Glutamatergic neuron (in vitro differentiated cells): ENCODE data around the gene CELF1. TPM values are rescaled to one million over a fixed set of nuclear protein-coding genes. Genes with fewer than 3 reads are reported as not detected.
"Not testable (repeated sequence)": the region's sequence is repeated elsewhere in the genome, so short reads cannot be mapped to it uniquely, and the experiment has no call there.

Experiments
- DNase-seq: peaks from one replicate; pipeline ENCODE4 v3.0.0; 2022
- H3K27ac Mint-ChIP-seq: one replicate; pipeline ENCODE4 v1.8.0; 2020; ENCODE audit warnings: mild to moderate bottlenecking, mixed read lengths, inconsistent platforms; ENCODE audit not compliant: unreplicated experiment
- H3K27me3 Mint-ChIP-seq: one replicate; pipeline ENCODE4 v1.8.0; 2020; ENCODE audit warnings: mild to moderate bottlenecking, moderate library complexity, mixed read lengths, inconsistent platforms; ENCODE audit not compliant: unreplicated experiment
- H3K36me3 Mint-ChIP-seq: one replicate; pipeline ENCODE4 v1.8.0; 2020; ENCODE audit warnings: mild to moderate bottlenecking, mixed read lengths, inconsistent platforms; ENCODE audit not compliant: unreplicated experiment
- H3K4me1 Mint-ChIP-seq: one replicate; pipeline ENCODE4 v1.8.0; 2020; ENCODE audit warnings: mild to moderate bottlenecking, low read depth, mixed read lengths, inconsistent platforms; ENCODE audit not compliant: unreplicated experiment
- H3K4me3 Mint-ChIP-seq: one replicate; pipeline ENCODE4 v1.8.0; 2020; ENCODE audit warnings: mild to moderate bottlenecking, mixed read lengths, inconsistent platforms; ENCODE audit not compliant: unreplicated experiment
- H3K9me3 Mint-ChIP-seq: one replicate; pipeline ENCODE4 v1.8.0; 2020; ENCODE audit warnings: mild to moderate bottlenecking, moderate library complexity, mixed read lengths, inconsistent platforms; ENCODE audit not compliant: unreplicated experiment
- total RNA-seq: library from RNA; stranded (reverse); fragmentation: NEBNext Ultra II Directional; extraction: Animal tissue kit (Norgen Biotek cat#: 25700); gene quantifications from one replicate; pipeline ENCODE4 v1.2.1, GENCODE V29; 2021; ENCODE audit not compliant: unreplicated experiment
- TF ChIP-seq, protein P1 (sequence below): fragments of 200-600 bp; sonication (generic); IDR thresholded peaks from one replicate; pipeline ENCODE4 v1.5.0; 2021; ENCODE audit not compliant: partially characterized antibody, unreplicated experiment

CELF1 gene
- total RNA-seq, 1 donor from 2014 or later, result 261 TPM

DNA sequence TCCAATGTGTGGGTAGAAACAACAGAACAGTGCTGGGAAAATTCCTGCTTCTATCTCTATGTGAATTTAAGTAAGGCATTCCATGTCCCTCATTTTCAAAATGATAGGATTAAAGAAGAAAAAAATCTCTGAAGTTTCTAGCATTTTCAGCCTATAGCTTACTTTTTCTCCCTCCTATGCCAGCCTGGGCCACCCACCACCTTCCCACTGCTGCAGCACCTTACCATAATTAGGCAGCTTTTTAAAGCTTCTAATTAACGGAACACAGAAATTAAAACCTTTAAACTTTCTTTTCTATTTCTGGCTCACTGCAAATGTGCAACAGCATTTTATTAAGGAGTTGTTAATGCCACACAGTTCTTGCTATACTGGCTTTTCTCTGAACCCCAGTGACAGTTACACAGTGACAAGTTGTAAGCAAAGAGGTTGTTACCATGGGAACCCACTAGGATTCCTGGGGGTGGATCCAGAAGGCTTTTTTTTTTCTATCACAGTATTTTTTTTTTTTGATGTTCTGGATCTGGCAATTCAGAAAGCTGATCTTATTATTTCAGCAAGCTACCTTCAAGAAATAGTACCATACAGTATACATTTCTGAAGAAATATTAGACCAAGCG lies 20.2 kb downstream of the CELF1 start:
- H3K4me1 Mint-ChIP-seq, result peaks cover 23% of the 10 kb centered on the region
- no peak overlapping the region for H3K27ac Mint-ChIP-seq
- no peaks in the 10 kb centered on the region for H3K36me3 Mint-ChIP-seq
- TF ChIP-seq, protein P1, sequence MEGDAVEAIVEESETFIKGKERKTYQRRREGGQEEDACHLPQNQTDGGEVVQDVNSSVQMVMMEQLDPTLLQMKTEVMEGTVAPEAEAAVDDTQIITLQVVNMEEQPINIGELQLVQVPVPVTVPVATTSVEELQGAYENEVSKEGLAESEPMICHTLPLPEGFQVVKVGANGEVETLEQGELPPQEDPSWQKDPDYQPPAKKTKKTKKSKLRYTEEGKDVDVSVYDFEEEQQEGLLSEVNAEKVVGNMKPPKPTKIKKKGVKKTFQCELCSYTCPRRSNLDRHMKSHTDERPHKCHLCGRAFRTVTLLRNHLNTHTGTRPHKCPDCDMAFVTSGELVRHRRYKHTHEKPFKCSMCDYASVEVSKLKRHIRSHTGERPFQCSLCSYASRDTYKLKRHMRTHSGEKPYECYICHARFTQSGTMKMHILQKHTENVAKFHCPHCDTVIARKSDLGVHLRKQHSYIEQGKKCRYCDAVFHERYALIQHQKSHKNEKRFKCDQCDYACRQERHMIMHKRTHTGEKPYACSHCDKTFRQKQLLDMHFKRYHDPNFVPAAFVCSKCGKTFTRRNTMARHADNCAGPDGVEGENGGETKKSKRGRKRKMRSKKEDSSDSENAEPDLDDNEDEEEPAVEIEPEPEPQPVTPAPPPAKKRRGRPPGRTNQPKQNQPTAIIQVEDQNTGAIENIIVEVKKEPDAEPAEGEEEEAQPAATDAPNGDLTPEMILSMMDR, result no peak
- no peak overlapping the region for H3K4me3 Mint-ChIP-seq
- H3K27me3 Mint-ChIP-seq, result peaks cover 2% of the 10 kb centered on the region
- DNase-seq, result no peak
- H3K9me3 Mint-ChIP-seq, result peaks cover 3% of the 10 kb centered on the region

DNA sequence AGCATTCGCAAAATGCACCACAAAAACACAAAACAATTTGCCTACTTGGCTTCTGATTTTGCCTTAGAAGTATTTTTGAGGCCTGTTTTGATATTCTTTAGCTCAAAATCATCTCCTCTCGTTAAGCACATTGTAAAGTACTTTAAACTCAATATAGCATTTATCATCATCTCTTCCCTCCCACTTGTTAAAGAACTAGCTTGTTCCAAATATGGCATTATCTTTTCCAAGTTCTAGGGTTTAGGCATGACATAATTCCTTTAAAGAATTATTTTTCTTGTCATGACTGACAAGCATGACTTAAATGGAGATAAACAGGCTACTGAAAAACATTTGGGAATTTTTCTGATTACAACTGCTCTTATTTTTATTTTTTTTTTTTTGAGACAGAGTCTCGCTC lies 21.3 kb downstream of the CELF1 start:
- Mint-ChIP-seq H3K9me3 (peaks cover 3% of the 10 kb centered on the region), H3K4me1 (peaks cover 23% of the 10 kb centered on the region), H3K4me3 (peak overlapping the region; percentile 55), H3K36me3 (no peaks in the 10 kb centered on the region), H3K27ac (no peak overlapping the region), H3K27me3 (peaks cover 2% of the 10 kb centered on the region)
- DNase-seq, result no peak
- TF ChIP-seq, protein P1, result no peak

DNA sequence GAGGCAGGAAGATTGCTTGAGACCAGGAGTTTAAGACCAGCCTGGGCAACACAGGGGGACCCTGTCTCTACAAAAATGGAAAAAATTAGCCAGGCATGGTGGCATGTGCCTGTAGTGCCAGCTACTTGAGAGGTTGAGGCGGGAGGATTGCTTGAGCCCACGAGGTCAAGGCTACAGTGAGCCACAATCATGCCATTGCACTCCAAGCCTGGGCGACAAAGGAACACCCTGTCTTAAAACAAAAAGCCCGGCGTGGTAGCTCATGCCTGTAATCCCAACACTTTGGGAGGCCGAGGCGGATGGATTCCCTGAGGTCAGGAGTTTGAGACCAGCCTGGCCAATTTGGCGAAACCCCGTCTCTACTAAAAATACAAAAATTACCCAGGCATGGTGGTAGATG lies 22.2 kb downstream of the CELF1 start:
- H3K4me3 Mint-ChIP-seq, H3K36me3 Mint-ChIP-seq, H3K9me3 Mint-ChIP-seq, DNase-seq, H3K27me3 Mint-ChIP-seq: not testable (repeated sequence)
- Mint-ChIP-seq H3K4me1 (peaks cover 24% of the 10 kb centered on the region), H3K27ac (peak overlapping the region; percentile 80)

DNA sequence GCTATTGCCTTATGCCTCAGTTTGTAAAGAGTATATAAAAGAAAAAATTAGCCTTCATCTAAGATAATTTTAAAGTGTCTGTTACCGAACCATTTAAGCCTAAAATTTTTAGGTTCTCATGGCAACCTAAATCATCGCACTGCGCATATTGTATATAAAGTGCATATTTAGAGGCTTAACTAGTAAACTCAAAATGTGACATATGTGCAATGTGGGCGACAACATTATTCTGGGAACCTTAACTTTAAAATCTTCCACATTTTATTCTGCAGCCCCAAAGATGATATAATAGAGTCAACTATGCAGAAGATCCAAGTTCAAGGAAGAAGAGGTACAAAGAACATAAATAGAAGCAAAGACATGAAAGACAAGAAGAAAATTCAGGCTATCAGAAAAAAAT lies 23.0 kb downstream of the CELF1 start:
- no peak overlapping the region for H3K4me3 Mint-ChIP-seq
- H3K4me1 Mint-ChIP-seq, result peaks cover 27% of the 10 kb centered on the region
- peaks cover 3% of the 10 kb centered on the region for H3K9me3 Mint-ChIP-seq
- TF ChIP-seq, protein P1, result no peak
- peak overlapping the region; percentile 80 for H3K27ac Mint-ChIP-seq
- DNase-seq, result no peak
- no peaks in the 10 kb centered on the region for H3K36me3 Mint-ChIP-seq
- H3K27me3 Mint-ChIP-seq, result no peaks in the 10 kb centered on the region

DNA sequence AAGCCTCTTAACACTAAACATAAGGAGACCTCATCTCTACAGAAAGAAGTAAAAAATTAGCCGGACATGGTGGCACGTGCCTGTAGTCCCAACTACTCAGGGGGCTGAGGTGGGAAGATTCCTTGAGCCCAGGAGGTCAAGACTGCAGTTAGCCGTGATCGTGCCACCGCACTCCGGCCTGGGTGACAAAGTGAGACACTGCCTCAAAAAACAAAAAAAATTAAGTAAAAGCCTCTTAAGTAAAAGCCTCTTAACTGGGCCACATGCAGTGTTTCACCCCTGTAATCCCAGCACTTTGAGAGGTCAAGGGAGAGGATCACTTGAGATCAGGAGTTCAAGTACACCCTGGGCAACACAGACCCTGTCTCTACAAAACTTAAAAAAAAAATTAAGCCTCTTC lies 25.7 kb downstream of the CELF1 start:
- no peak overlapping the region for H3K27ac Mint-ChIP-seq
- no peak for DNase-seq
- no peaks in the 10 kb centered on the region for H3K36me3 Mint-ChIP-seq
- H3K27me3 Mint-ChIP-seq, result peaks cover 3% of the 10 kb centered on the region
- H3K9me3 Mint-ChIP-seq, result peaks cover 7% of the 10 kb centered on the region
- peaks cover 33% of the 10 kb centered on the region for H3K4me1 Mint-ChIP-seq
- TF ChIP-seq, protein P1, result no peak
- H3K4me3 Mint-ChIP-seq, result no peak overlapping the region

DNA sequence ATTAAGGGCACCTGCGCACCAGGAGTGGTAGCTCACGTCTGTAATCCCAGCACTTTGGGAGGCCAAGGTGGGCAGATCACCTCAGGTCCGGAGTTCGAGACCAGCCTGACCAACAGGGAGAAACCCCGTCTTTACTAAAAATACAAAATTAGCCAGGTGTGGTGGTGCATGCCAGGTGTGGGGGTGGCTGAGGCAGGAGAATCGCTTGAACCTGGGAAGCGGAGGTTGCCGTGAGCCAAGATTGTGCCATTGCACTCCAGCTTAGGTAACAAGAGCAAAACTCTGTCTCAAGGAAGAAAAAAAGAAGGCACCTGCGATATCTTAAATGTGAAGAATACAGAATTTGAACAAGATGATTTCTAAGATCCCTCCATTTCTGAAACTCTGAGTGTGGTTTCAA lies 26.9 kb downstream of the CELF1 start:
- DNase-seq, H3K4me3 Mint-ChIP-seq: not testable (repeated sequence)

More for the DNA sequence above, 26.9 kb downstream of the CELF1 start:
- Mint-ChIP-seq H3K27ac (peak overlapping the region; percentile 90), H3K4me1 (peaks cover 28% of the 10 kb centered on the region)
- H3K36me3 Mint-ChIP-seq, H3K27me3 Mint-ChIP-seq, H3K9me3 Mint-ChIP-seq: not testable (repeated sequence)
